ENCODE results near the gene ADD1. TPM values are rescaled to one million over a fixed set of nuclear protein-coding genes. Genes with fewer than 3 reads are reported as not detected.

Gene ADD1
- total and polyA plus RNA-seq, 8 donors = 70.9 to 160 (median 92.0) TPM

DNA sequence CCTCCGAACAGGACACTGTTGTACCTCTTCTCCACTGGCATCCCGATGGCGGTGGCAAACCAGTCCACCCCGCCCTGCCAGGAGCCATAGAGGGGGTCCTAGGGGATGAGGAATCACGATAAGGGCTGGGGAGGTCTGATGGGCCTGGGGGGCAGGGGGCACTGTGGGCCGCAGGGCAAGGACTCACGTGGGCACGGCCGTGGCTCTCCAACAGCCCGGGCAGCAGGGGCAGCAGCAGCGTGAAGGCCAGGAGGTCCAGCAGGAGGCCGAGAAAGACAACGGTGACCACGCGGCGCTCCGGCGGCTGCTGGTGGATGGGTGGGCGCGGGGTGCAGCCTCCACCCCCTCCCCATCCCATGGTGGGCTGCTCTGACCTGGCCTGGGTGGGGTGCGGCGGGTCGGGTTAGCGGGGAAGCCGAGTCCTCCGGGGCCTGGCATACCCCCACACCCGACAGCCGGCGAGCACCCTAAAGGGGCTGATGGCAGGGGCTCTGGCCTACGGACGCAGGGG, 90.0 kb downstream of the ADD1 start:
- peak overlapping the region; percentile 94 to 99 (median 96) for H3K4me3 ChIP-seq
- no peak for FAIRE-seq
- no peak for TF ChIP-seq CTCF (IDR thresholded peaks at IDR 0.05)
- H3K9me3 ChIP-seq = no peaks in the 10 kb centered on the region
- intact Hi-C loops (cut with DNase I) = loop anchor here in 2 of 3 donors (10.0 kb wide), 1 partner anchor 169 kb away; no protein-coding TSS in a partner anchor
- peak overlapping the region in 3 of 4 donors; percentile 46 to 74 (median 60) for H3K27ac ChIP-seq
- no peaks in the 10 kb centered on the region for H3K27me3 ChIP-seq
- 17 to 23% methylated on average over 21 to 31 of the region's 31 CpGs for WGBS, 2 donors
- DNase-seq = peak in 5 of 6 donors; percentile 36 to 85 (median 64)
- no peak for ATAC-seq
- peaks cover 0 to 13% (median 0%) of the 10 kb centered on the region in 3 donors for H3K36me3 ChIP-seq
- peaks cover 11 to 24% (median 19%) of the 10 kb centered on the region in 3 donors for H3K4me1 ChIP-seq

GRCh38 chr4:2934077-2934812, 90.6 kb downstream of the ADD1 start:
- H3K36me3 ChIP-seq = peaks cover 0 to 13% (median 0%) of the 10 kb centered on the region in 3 donors
- intact Hi-C loops (cut with DNase I) = loop anchor here in 2 of 3 donors (10.0 kb wide), 1 partner anchor 169 kb away; no protein-coding TSS in a partner anchor
- ATAC-seq = peak in 3 of 4 donors; percentile 0 to 14 (median 5)
- H3K27ac ChIP-seq = peak overlapping the region; percentile 74 to 77 (median 76)
- H3K4me1 ChIP-seq = peaks cover 11 to 24% (median 19%) of the 10 kb centered on the region in 3 donors
- peak overlapping the region; percentile 94 to 99 (median 96) for H3K4me3 ChIP-seq
- FAIRE-seq = no peak
- no peaks in the 10 kb centered on the region for H3K27me3 ChIP-seq
- peak in 5 of 6 donors; percentile 40 to 86 (median 63) for DNase-seq
- no peak for TF ChIP-seq CTCF (IDR thresholded peaks at IDR 0.05)
- no peaks in the 10 kb centered on the region for H3K9me3 ChIP-seq
- 0 to 2% methylated on average over 46 to 92 of the region's 93 CpGs for WGBS, 2 donors

DNA sequence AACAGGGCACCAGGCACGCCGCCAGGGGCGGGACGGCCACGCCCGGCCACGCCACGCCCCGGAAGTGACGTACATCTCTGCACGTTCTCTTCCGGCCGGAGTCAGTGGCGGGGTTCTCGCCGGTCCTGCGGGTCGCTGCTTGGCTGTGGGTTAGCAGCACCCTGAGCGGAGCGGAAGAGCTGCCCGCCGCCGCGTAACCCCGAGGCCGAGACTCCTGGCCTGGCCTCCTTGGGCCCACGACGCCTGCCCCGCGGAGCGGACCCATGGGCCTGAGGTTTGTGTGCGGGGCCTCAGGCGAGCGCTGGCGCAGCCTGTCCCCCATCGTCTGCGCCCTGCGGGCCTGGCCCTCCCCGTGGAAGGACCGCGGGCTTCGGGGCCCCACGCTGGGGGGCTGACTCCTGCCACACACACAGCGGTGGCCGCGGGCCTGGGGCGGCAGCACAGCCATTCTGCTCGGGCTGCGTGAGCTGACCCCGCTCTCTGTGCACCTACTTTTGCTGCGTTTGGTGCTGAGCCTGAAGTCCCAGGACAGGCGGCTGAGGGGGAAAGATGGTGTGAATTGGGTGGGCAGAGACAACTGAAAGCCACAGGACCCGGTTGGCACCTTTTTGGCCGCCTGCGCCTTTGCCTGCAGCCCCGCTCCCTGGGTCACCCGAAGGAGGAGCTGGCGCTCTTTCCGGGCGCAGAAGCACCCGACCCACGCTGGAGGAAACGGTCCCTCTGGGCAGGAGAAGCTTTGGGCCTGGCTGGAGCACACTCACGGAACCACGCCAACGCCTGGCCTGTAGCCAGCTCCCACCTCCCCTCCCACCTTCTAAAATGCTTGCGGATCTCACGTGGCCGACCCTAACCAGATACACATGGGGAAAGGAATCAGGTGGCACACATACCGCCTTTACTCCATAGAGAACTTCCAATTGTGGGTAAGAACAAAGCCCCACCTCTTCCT, 91.4 kb downstream of the ADD1 start:
- H3K27me3 ChIP-seq = no peaks in the 10 kb centered on the region
- H3K4me3 ChIP-seq = peak overlapping the region; percentile 94 to 99 (median 96)
- intact Hi-C loops (cut with DNase I) = loop anchor here in 2 of 3 donors (10.0 kb wide), 1 partner anchor 170 kb away; no protein-coding TSS in a partner anchor
- peak overlapping the region; percentile 74 to 77 (median 76) for H3K27ac ChIP-seq
- peak; percentile 93 to 100 (median 97) for DNase-seq
- ATAC-seq = peak; percentile 74 to 84 (median 80)
- H3K9me3 ChIP-seq = no peaks in the 10 kb centered on the region
- H3K4me1 ChIP-seq = peaks cover 10 to 16% (median 13%) of the 10 kb centered on the region in 3 donors
- no peak for FAIRE-seq
- H3K36me3 ChIP-seq = peaks cover 0 to 15% (median 8%) of the 10 kb centered on the region in 3 donors
- WGBS, 2 donors = 0% methylated on average over 66 to 70 of the region's 70 CpGs
- peak in 1 of 4 donors; percentile 7 for TF ChIP-seq CTCF (IDR thresholded peaks at IDR 0.05)

GRCh38 chr4:2935762-2936743, 92.4 kb downstream of the ADD1 start:
- ATAC-seq = no peak
- no peaks in the 10 kb centered on the region for H3K27me3 ChIP-seq
- no peaks in the 10 kb centered on the region for H3K9me3 ChIP-seq
- peak; percentile 12 to 45 (median 17) for DNase-seq
- WGBS, 2 donors = 64 to 74% methylated on average over 20 of the region's 20 CpGs
- no peak for TF ChIP-seq CTCF (IDR thresholded peaks at IDR 0.05)
- FAIRE-seq = no peak
- intact Hi-C loops (cut with DNase I) = loop anchor here in 2 of 3 donors (10.0 kb wide), 1 partner anchor 171 kb away; no protein-coding TSS in a partner anchor
- peak overlapping the region in 3 of 4 donors; percentile 94 to 99 (median 98) for H3K4me3 ChIP-seq
- peak overlapping the region in 2 of 4 donors; percentile 76 to 77 for H3K27ac ChIP-seq
- peaks cover 0 to 24% (median 14%) of the 10 kb centered on the region in 3 donors for H3K36me3 ChIP-seq
- peaks cover 0 to 11% (median 4%) of the 10 kb centered on the region in 3 donors for H3K4me1 ChIP-seq
